ENCODE results near the gene ARID1B. TPM values are rescaled to one million over a fixed set of nuclear protein-coding genes. Genes with fewer than 3 reads are reported as not detected.

The ARID1B gene
- total RNA-seq, 1 experiment from 2014 or later, result 35.6 TPM

DNA sequence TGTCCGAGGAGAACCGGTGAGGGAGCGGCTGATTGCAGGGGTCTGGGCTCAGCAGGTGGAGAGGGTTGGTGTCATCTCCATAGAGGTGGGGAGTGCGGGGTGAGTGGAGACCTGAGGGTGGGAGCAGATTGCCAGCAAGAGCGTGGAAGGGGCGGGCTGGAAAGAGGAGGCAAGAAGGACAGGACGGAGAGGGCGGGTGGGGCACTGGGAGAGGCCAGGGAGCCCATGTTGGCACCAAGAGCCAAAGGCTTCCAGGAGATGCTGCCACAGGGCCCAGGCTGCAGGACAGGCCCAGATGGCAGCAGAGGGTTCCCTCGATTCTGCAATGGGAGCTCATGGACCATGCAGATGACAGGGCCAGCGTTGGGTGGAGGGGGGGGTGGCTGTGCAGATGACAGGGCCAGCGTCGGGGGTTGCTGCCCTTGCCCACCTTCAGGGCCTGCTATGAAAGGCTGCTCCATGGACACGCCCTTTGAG, 440.8 kb downstream of the ARID1B start:
- ChIA-PET RAD21 (ENCODE audit: low non-redundant PET in 1 of 2, low total read pairs in 2 of 2, uncharacterized antibody in 2 of 2, unreplicated experiment in 2 of 2) (no interaction called here), POLR2A (no interaction called here), CTCF (no interaction called here)
- H3K9me3 ChIP-seq (ENCODE audit: control insufficient read depth in 1 of 2, insufficient read depth in 1 of 2, low read depth in 1 of 2, low read length in 2 of 2), result no peaks in the 10 kb centered on the region
- peaks cover 15 to 38% of the 10 kb centered on the region in 2 experiments for H3K4me1 ChIP-seq (ENCODE audit: control insufficient read depth in 1 of 2, insufficient read depth in 2 of 2, low read length in 2 of 2)
- H3K9ac ChIP-seq (ENCODE audit: low read length), result no peak overlapping the region
- DNase-seq (ENCODE audit: low read depth, low spot score), result no peak
- no peaks in the 10 kb centered on the region for H3K79me2 ChIP-seq (ENCODE audit: insufficient read depth, low read length)
- no peaks in the 10 kb centered on the region for H3K27me3 ChIP-seq (ENCODE audit: insufficient read depth, low read length)
- H3K27ac ChIP-seq (ENCODE audit: low read depth, low read length), result no peak overlapping the region
- intact Hi-C loops (cut with micrococcal nuclease), result no loop called here
- no peak for ATAC-seq
- BruUV-seq (replicated peaks), result no TSS peak
- no peak overlapping the region for H3K4me2 ChIP-seq (ENCODE audit: low read length)
- H2AFZ ChIP-seq (ENCODE audit: low read depth, low read length, poor library complexity, severe bottlenecking), result no peak overlapping the region
- H3K4me3 ChIP-seq (replicated peaks in 1 of 2; ENCODE audit: low read depth in 1 of 2, low read length in 2 of 2), result no peak overlapping the region
- TF ChIP-seq, protein P1, sequence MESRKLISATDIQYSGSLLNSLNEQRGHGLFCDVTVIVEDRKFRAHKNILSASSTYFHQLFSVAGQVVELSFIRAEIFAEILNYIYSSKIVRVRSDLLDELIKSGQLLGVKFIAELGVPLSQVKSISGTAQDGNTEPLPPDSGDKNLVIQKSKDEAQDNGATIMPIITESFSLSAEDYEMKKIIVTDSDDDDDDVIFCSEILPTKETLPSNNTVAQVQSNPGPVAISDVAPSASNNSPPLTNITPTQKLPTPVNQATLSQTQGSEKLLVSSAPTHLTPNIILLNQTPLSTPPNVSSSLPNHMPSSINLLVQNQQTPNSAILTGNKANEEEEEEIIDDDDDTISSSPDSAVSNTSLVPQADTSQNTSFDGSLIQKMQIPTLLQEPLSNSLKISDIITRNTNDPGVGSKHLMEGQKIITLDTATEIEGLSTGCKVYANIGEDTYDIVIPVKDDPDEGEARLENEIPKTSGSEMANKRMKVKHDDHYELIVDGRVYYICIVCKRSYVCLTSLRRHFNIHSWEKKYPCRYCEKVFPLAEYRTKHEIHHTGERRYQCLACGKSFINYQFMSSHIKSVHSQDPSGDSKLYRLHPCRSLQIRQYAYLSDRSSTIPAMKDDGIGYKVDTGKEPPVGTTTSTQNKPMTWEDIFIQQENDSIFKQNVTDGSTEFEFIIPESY (IDR thresholded peaks at IDR 0.05; ENCODE audit: extremely low read depth, insufficient replicate concordance, low read length), result no peak
- TF ChIP-seq EGR1 (IDR thresholded peaks at IDR 0.05; ENCODE audit: low read depth) (no peak), EZH2phosphoT487 (IDR thresholded peaks at IDR 0.05; ENCODE audit: borderline replicate concordance) (no peak), RAD21 (IDR thresholded peaks at IDR 0.05; ENCODE audit: low read depth) (no peak), CEBPB (IDR thresholded peaks at IDR 0.05; ENCODE audit: low read depth) (no peak), POLR2AphosphoS5 (IDR thresholded peaks at IDR 0.05; ENCODE audit: low read depth, low read length) (no peak), ZFX (IDR thresholded peaks at IDR 0.05) (no peak), EZH2 (IDR thresholded peaks at IDR 0.05) (no peak), CBX3 (IDR thresholded peaks at IDR 0.05; ENCODE audit: low read depth) (no peak), JUND (IDR thresholded peaks at IDR 0.05) (no peak), SP1 (IDR thresholded peaks at IDR 0.05; ENCODE audit: low read depth) (no peak), YY1 (IDR thresholded peaks at IDR 0.05; ENCODE audit: extremely low read depth, insufficient replicate concordance, low read depth, low read length) (no peak)
- TF ChIP-seq, protein P2, sequence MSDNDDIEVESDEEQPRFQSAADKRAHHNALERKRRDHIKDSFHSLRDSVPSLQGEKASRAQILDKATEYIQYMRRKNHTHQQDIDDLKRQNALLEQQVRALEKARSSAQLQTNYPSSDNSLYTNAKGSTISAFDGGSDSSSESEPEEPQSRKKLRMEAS (IDR thresholded peaks at IDR 0.05), result no peak
- TF ChIP-seq, protein P3, sequence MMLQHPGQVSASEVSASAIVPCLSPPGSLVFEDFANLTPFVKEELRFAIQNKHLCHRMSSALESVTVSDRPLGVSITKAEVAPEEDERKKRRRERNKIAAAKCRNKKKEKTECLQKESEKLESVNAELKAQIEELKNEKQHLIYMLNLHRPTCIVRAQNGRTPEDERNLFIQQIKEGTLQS (IDR thresholded peaks at IDR 0.05), result no peak
- H4K20me1 ChIP-seq (ENCODE audit: insufficient read depth), result no peaks in the 10 kb centered on the region
- H3K36me3 ChIP-seq (ENCODE audit: control insufficient read depth in 1 of 2, insufficient read depth in 2 of 2, low read length in 2 of 2), result no peaks in the 10 kb centered on the region
- no peaks in the 10 kb centered on the region; the same call in 1 of the 2 replicates for H3K9me2 ChIP-seq (ENCODE audit: insufficient read depth)
